ENCODE data around the gene SIDT1.

The SIDT1 gene

DNA sequence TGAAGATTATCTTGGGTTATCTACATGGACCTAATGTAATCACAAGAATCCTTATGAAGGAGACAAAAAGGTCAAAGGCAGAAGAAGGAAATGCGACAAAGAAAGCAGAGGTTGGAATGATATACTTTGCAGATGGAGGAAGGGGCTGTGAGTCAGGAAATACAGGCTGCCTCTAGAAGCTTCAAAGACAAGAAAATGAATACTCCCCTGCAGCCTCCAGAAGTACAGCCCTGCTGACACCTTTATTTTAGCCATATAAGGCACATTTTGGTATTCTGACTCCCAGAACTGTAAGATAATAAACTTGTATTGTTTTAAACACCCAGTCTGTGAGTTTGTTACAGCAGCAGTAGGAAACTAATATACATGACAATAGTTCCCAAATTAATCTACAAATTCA, 58.6 kb downstream of the SIDT1 start:
- in situ Hi-C loops (cut with HindIII; ENCODE audit: low sequenced_read_pairs), result no loop called here

DNA sequence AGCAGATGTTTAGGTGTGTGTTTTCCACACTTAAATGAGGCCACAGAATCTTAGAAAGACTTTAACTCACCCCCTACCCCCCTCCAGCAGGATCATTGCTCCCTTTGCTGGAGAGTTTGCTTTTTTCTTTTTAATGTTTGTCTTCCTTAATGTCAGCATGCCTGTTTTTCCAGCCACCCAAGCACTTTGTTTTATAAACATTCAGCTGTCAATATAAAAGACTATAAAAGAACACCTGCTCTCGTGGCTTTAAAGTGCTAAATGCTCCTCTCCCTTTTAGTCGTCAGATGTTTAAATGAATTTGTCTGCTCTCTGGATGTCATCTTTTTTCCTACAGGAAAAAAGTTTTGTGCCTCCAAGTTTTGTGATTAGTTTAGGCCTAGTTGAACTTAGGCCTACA, 61.7 kb downstream of the SIDT1 start:
- in situ Hi-C loops (cut with HindIII; ENCODE audit: low sequenced_read_pairs), result no loop called here

DNA sequence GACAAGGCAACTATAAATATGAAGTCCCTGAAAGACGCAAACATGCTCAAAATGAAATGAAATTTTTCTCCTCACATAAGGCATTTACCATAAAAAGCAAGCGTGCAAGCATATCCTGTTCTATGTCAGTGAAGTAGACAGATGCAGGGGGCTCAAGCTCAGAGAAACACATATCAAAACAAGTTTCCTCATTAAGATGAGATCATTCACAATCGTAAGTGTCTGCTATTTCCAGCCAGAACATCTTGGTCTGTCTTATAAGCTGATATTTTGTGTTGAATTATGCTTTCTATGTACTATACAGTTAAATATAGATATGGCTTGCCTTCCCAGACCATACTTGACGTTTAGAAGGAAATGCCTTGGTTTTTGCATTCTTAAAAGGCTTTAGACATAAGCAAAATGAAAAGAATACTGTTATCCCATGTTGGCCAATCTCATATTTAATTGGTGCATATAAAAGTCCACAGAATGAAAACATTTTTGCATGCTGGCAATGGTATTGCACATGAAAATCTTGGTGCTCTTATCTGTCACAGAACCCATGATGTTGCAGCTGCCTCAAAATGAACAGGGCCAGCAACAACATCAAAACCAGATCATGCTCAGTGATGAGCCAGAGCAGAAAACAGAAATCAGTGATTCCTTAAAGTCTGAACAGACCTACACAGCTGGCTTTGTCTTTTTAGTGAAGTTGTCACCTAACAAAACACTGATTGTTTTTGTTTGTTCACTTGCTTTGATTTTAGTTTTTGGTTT, 65.4 kb downstream of the SIDT1 start:
- in situ Hi-C loops (cut with HindIII; ENCODE audit: low sequenced_read_pairs), result no loop called here

DNA sequence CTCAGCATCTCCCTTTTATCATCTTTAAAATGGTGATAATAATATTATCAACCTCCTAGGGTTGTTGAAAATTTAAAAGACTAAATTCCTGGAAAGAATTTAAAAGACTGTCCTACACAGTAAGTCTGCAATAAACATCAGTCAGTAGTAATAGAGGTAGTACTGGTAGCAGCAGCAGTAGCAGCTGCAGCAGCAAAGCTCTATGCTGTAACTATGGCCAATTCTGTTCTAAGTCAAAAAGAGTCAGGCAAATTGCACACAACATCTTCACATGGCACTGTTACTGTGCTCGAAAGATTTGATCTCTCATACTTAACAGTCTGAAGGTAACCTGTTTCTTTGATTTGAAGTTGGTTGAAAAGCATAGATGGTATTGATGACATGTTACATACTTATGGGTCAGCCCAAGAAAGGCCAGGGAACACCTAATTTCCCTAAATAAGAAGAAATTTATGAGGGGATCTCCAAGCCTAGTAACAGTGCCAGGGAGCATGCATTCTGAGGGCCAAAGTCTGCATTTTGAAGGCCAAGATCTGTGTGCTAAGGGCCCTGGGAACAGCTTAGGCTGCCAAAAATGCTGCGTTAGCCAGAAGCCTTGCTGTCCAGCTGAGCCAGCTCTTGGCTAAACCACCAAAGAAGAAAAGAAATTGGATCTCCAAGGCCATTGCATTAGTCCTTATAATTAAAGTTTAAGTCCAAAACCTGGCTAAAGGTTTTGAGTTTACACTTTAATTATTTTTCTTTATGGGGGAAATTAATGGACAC, 68.2 kb downstream of the SIDT1 start:
- in situ Hi-C loops (cut with HindIII; ENCODE audit: low sequenced_read_pairs), result no loop called here

DNA sequence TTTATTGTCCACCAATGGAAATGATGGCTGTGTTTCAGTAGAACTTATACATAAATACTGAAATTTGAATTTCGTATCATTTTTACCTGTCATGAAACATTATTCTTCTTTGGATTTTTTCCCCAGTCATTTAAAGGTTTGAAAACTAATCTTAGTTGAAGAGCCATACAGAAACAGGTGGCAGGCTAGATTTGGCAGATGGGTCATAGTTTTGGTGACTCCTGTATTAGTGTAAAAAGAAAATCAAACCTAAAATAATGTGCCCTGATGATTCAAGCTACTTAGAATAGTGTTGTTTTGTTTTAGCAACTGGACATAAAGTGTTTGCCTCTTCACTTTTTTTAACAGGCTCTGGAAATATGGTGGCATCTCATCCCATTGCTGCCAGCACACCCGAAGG, 68.9 kb downstream of the SIDT1 start:
- in situ Hi-C loops (cut with HindIII; ENCODE audit: low sequenced_read_pairs), result no loop called here

- in situ Hi-C loops (cut with HindIII; ENCODE audit: low sequenced_read_pairs), result no loop called here
Observed at GRCh38 chr3:113602256-113602655, 69.9 kb downstream of the SIDT1 start.

DNA sequence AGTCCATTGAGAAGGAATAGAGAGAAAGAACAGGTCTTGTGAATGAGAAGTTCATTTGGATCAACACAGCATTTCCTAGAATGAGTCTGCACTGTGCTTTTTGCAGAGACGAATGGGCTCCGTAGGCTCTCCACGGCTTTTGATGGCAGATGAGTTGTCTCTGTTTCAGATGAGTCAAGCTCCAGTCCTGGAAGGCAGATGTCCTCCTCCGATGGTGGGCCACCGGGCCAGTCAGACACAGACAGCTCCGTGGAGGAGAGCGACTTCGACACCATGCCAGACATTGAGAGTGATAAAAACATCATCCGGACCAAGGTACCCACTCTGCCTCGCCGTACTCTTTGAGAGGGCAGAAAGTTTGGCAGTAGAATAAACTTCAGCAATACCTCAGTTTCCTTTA, 70.5 kb downstream of the SIDT1 start:
- in situ Hi-C loops (cut with HindIII; ENCODE audit: low sequenced_read_pairs), result no loop called here

- in situ Hi-C loops (cut with HindIII; ENCODE audit: low sequenced_read_pairs), result no loop called here
Observed at GRCh38 chr3:113606539-113607218, 74.3 kb downstream of the SIDT1 start.

DNA sequence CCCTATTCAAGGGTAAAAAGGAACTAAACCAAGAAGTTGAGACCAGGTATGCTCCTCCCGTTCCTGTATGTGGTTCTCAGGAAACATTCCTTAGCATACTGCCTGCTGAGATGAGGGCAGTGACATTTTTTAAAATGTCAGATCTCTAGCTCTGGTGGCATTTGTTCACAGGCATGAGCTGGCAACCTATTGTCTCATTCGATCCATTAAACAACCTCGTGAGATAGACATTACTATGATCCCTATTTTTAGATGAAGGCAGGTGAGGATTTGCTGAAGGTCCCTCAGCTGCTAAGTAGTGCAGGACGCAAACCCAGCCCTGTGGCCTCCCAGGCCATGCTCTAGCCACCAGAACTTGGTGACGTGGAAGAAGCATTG, 74.9 kb downstream of the SIDT1 start:
- in situ Hi-C loops (cut with HindIII; ENCODE audit: low sequenced_read_pairs), result no loop called here

DNA sequence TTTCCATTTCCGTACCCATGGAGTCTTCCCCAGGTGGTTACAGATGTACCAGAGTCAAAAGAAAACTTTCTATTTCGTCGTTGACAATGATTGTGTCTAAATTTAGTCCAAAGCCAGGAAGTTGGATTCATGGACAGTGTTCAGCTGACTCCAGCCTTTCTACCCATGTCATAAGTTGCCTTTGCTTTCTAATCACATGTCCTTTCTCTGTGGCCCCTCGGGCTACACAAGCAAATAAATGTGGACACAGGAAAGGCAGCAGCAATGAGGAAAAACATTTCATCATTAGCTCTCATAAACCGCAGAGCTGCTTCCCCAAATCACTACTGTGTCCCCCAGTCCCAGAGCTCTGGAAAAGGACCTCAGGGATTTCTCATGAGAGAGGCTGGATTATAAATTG, 82.0 kb downstream of the SIDT1 start:
- in situ Hi-C loops (cut with HindIII; ENCODE audit: low sequenced_read_pairs), result no loop called here

DNA sequence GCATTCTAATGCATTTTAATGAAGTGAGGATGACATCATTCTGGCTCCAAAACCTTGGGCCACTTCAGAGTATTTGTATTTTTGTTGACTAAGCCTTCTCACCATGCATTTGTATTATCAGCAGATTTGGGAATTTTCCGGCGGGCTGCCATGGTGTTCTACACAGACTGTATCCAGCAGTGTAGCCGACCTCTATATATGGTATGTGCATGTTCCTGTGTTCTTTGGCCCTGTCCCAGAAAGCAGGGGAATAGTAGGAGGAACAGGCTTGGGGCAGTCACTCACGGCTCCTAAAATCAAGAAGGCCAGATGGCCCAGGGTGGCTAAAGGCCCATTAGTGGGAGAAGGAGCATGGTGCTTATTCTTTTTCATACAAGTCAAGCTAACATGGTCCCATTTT, 83.6 kb downstream of the SIDT1 start:
- in situ Hi-C loops (cut with HindIII; ENCODE audit: low sequenced_read_pairs), result no loop called here

DNA sequence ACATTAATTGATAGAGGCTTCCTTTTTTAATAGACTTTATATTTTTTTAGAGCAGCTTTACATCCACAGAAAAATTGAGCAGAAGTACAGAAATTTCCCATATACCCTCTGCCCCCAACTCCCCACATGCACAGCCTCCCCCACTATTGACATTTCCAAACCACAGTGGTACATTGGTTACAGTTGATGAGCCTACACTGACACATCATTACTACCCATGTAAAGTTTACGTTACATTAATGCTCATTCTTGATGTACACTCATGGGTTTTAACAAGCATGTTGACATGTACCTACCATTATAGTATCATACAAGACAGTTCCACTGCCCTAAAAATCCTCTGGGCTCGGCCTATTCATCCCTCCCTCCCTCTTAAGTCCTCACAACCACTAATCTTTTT, 85.4 kb downstream of the SIDT1 start:
- in situ Hi-C loops (cut with HindIII; ENCODE audit: low sequenced_read_pairs), result no loop called here

GRCh38 chr3:113620091-113620490, 87.7 kb downstream of the SIDT1 start:
- in situ Hi-C loops (cut with HindIII; ENCODE audit: low sequenced_read_pairs), result no loop called here

DNA sequence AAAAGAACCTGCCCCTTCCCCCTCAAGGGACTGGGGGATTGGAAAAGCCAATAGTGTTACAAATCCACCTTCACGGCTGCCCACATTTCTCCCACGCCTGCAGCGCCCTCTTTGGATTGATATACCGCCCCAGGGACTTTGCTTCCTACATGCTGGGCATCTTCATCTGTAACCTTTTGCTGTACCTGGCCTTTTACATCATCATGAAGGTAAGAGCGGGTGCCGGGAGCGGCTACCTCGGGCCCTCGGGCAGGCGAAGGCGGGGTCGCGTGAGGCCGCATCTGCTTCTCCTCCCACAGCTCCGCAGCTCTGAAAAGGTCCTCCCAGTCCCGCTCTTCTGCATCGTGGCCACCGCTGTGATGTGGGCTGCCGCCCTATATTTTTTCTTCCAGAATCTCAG, 91.0 kb downstream of the SIDT1 start:
- in situ Hi-C loops (cut with HindIII; ENCODE audit: low sequenced_read_pairs), result no loop called here

DNA sequence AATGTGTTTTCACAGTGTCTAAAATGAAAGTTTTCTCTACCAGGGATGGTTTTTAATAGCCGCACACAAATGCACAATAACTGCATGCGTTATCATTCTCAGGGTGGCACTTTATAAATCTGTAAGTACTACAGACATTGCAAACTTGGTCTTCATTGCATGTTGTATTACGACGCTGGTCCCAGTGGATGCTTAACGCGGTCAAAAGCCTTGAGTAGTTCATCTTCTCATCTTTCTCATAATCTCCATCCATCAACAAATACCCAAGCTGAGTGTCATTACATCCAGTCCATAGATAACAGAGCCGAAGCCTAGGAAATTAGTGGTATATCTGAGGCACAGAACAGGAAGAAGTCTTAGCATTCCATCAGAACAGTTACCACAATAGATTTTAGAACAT, 91.5 kb downstream of the SIDT1 start:
- in situ Hi-C loops (cut with HindIII; ENCODE audit: low sequenced_read_pairs), result no loop called here

DNA sequence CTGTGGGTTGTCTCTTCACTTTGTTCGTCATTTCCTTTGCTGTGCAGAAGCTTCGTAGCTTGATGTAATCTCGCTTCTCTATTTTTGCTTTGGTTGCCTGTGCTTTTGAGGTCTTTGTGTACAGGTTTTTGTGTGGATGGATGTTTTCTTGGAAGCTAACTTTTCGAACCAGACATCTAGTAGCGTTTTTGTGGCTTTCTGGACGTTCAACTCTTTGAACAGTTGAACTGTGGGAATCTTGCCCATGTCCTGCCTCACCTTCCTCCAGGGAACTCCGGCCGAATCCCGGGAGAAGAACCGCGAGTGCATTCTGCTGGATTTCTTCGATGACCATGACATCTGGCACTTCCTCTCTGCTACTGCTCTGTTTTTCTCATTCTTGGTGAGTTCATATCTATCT, 93.5 kb downstream of the SIDT1 start:
- in situ Hi-C loops (cut with HindIII; ENCODE audit: low sequenced_read_pairs), result no loop called here

DNA sequence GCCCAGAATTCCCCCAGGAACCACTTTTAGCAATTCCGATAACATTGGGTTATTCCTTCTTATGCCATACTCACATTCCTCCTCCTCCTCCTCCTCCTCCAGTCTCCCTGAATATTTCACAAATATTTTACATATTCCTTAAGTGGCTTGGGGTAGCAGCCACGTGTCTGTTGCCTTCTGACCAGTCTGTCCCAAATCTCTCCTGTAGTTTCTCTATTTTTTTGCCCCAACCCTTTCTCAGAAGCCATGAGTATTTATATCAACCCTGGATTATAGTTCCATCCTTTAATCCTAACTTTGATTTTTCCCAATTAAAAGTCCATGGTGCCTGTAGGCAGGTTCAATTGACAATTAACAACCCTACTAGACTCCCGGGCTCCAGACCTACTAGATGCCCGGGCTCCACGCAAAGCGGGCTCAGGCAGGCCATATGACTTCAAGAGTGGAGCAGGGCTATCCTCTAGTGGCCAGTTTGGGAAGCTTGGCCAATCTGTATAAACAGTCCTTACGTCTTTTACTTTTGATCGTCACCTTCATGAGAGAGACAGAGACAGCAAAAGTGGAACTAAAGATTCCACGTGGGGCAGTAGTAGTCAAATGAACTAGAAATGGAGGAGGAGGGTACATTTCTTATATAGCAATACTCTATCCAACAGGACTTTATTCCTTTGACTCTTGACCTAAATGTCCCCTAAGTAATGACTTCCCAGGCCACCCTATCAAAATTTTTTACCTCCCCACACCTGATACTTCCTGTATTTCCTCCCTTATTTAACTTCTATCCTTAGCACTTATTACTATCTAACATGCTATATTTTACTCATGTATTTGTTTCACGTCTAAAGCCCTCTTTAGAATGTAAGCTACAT, 94.4 kb downstream of the SIDT1 start:
- in situ Hi-C loops (cut with HindIII; ENCODE audit: low sequenced_read_pairs), result no loop called here

- in situ Hi-C loops (cut with HindIII; ENCODE audit: low sequenced_read_pairs), result no loop called here
Observed at GRCh38 chr3:113628316-113628715, 96.0 kb downstream of the SIDT1 start.

- in situ Hi-C loops (cut with HindIII; ENCODE audit: low sequenced_read_pairs), result no loop called here
Observed at GRCh38 chr3:113628788-113629187, 96.4 kb downstream of the SIDT1 start.

GRCh38 chr3:113629584-113630421, 97.4 kb downstream of the SIDT1 start:
- in situ Hi-C loops (cut with HindIII; ENCODE audit: low sequenced_read_pairs), result no loop called here

All from endothelial cell of hepatic sinusoid (primary cell).